Transverse colon (tissue), 3 donors: ENCODE data around the gene CDK11B.

Experiments used
- EP300 ChIP-seq: sonication (generic); formaldehyde crosslinking; IDR thresholded peaks from one replicate; pipeline ENCODE4 v1.6.1; 2017; ENCODE audit warnings: antibody characterized with exemption, low read depth
- TF ChIP-seq, protein P1 (sequence below), 5 experiments: fragments of 200-600 bp in 3 of 5; fragments of 450-650 bp in 2 of 5; sonication (generic) in 3 of 5; IDR thresholded peaks; 1 replicate in 2 of 5; 2 replicates in 3 of 5; pipeline ENCODE4 v1.5.1; 2016 to 2017; ENCODE audit warnings: antibody characterized with exemption in 5 of 5, inconsistent platforms in 3 of 5, mild to moderate bottlenecking in 2 of 5, moderate library complexity in 1 of 5

DNA sequence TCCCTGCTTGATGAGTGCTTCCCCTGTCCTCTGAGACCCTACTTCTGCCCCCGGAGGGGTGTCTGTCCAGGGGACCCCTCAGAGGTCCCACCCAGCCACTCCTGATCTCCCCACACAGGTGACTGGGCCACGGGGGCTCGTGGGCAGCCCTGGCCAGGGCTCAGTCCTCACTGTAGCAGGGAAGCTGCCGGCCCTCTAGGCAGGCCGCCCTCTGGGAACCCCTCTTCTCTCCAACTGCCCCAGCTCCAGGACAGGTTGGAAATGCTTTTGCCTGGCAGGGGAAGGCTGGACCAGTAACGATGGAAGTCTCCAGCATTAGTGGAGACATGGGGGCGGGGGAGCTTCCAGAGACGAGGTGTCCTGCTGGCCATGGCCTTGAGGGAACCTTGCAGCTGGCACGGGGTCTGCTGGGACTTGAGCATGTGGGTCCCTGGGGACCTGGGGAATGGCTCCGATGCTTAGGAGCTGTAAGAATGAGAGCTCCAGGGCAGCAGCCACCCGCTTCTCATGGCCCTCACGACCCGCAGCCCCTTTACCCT is 55.8 kb downstream of the CDK11B start:
- TF ChIP-seq EP300: no peak
- TF ChIP-seq, protein P1, sequence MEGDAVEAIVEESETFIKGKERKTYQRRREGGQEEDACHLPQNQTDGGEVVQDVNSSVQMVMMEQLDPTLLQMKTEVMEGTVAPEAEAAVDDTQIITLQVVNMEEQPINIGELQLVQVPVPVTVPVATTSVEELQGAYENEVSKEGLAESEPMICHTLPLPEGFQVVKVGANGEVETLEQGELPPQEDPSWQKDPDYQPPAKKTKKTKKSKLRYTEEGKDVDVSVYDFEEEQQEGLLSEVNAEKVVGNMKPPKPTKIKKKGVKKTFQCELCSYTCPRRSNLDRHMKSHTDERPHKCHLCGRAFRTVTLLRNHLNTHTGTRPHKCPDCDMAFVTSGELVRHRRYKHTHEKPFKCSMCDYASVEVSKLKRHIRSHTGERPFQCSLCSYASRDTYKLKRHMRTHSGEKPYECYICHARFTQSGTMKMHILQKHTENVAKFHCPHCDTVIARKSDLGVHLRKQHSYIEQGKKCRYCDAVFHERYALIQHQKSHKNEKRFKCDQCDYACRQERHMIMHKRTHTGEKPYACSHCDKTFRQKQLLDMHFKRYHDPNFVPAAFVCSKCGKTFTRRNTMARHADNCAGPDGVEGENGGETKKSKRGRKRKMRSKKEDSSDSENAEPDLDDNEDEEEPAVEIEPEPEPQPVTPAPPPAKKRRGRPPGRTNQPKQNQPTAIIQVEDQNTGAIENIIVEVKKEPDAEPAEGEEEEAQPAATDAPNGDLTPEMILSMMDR (IDR thresholded peaks at IDR 0.05): no peak
